Glutamatergic neuron (in vitro differentiated cells): ENCODE data around the gene MKLN1. TPM values are rescaled to one million over a fixed set of nuclear protein-coding genes. Genes with fewer than 3 reads are reported as not detected.
"Not testable (repeated sequence)": the region's sequence is repeated elsewhere in the genome, so short reads cannot be mapped to it uniquely, and the experiment has no call there.

ENCODE experiments used
- DNase-seq: peaks from one replicate; pipeline ENCODE4 v3.0.0; 2022
- H3K27ac Mint-ChIP-seq: one replicate; pipeline ENCODE4 v1.8.0; 2020; ENCODE audit warnings: mild to moderate bottlenecking, mixed read lengths, inconsistent platforms; ENCODE audit not compliant: unreplicated experiment
- H3K27me3 Mint-ChIP-seq: one replicate; pipeline ENCODE4 v1.8.0; 2020; ENCODE audit warnings: mild to moderate bottlenecking, moderate library complexity, mixed read lengths, inconsistent platforms; ENCODE audit not compliant: unreplicated experiment
- H3K36me3 Mint-ChIP-seq: one replicate; pipeline ENCODE4 v1.8.0; 2020; ENCODE audit warnings: mild to moderate bottlenecking, mixed read lengths, inconsistent platforms; ENCODE audit not compliant: unreplicated experiment
- H3K4me1 Mint-ChIP-seq: one replicate; pipeline ENCODE4 v1.8.0; 2020; ENCODE audit warnings: mild to moderate bottlenecking, low read depth, mixed read lengths, inconsistent platforms; ENCODE audit not compliant: unreplicated experiment
- H3K4me3 Mint-ChIP-seq: one replicate; pipeline ENCODE4 v1.8.0; 2020; ENCODE audit warnings: mild to moderate bottlenecking, mixed read lengths, inconsistent platforms; ENCODE audit not compliant: unreplicated experiment
- H3K9me3 Mint-ChIP-seq: one replicate; pipeline ENCODE4 v1.8.0; 2020; ENCODE audit warnings: mild to moderate bottlenecking, moderate library complexity, mixed read lengths, inconsistent platforms; ENCODE audit not compliant: unreplicated experiment
- CTCF ChIP-seq: fragments of 200-600 bp; sonication (generic); IDR thresholded peaks from one replicate; pipeline ENCODE4 v1.5.0; 2021; ENCODE audit not compliant: partially characterized antibody, unreplicated experiment
- total RNA-seq: library from RNA; stranded (reverse); fragmentation: NEBNext Ultra II Directional; extraction: Animal tissue kit (Norgen Biotek cat#: 25700); gene quantifications from one replicate; pipeline ENCODE4 v1.2.1, GENCODE V29; 2021; ENCODE audit not compliant: unreplicated experiment

MKLN1 gene
- total RNA-seq, 1 donor from 2014 or later = 36.7 TPM

DNA sequence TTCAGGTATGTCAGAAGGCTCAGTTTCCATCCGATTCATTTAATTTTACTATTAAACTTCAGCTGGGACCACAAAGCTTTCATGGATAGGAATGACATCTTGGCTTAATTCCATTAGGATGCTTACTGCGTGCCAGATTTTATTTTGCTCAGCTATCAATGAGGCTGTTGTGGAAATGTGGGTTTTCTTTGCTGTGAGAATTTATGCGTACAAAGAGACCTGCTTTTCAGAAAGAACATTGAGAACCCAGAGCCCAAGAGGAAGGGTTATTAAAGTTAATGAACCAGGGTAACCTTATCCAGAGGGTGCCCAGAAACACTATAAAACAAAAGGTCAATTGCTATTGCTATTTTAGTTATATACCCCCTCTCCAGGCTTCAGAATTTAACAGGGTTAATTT is 98.3 kb downstream of the MKLN1 start:
- Mint-ChIP-seq H3K27ac (no peak overlapping the region), H3K9me3 (no peaks in the 10 kb centered on the region), H3K36me3 (no peaks in the 10 kb centered on the region), H3K4me1 (no peaks in the 10 kb centered on the region), H3K4me3 (no peak overlapping the region), H3K27me3 (no peaks in the 10 kb centered on the region)
- no peak for TF ChIP-seq CTCF
- DNase-seq = no peak

DNA sequence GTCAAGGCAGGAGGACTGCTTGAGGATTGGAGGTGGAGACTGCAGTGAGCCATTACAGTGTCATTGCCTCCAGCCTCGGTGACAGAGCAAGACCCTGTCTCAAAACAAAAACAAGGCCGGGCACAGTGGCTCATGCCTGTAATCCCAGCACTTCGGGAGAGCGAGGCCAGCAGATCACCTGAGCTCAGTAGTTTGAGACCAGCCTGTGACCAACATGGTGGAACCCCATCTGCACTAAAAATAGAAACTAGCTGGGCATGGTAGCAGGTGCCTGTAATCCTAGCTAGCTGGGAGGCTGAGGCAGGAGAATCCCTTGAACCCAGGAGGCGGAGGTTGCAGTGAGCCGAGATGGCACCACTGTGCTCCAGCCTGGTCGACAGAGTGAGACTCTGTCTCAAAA is 103.2 kb downstream of the MKLN1 start:
- not testable (repeated sequence) for H3K4me3 Mint-ChIP-seq, DNase-seq, H3K36me3 Mint-ChIP-seq

DNA sequence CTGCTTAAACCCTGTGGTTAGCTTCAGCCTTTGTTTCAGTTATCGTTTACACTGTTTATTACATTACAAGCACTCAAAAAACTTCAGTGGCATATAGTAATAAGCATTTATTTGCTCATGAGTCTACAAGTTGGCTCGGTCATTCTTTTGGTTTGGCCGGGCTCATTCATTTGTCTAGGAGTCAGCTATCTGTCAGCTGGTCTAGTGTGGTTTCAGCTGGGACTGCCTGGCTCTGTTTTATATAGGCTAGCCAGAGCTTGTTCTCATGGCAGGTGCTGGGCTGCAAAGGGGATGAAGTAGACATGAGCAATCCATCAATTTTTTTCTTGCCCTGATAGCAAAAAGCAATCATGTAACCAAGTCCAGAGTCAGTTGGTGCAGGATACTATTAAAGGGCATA is 103.6 kb downstream of the MKLN1 start:
- Mint-ChIP-seq H3K27me3 (no peaks in the 10 kb centered on the region), H3K9me3 (no peaks in the 10 kb centered on the region), H3K36me3 (no peaks in the 10 kb centered on the region), H3K4me1 (no peaks in the 10 kb centered on the region), H3K4me3 (no peak overlapping the region), H3K27ac (no peak overlapping the region)
- no peak for DNase-seq
- no peak for TF ChIP-seq CTCF

More for the DNA sequence above, 103.2 kb downstream of the MKLN1 start:
- H3K27me3 Mint-ChIP-seq, H3K9me3 Mint-ChIP-seq, H3K27ac Mint-ChIP-seq, H3K4me1 Mint-ChIP-seq: not testable (repeated sequence)

DNA sequence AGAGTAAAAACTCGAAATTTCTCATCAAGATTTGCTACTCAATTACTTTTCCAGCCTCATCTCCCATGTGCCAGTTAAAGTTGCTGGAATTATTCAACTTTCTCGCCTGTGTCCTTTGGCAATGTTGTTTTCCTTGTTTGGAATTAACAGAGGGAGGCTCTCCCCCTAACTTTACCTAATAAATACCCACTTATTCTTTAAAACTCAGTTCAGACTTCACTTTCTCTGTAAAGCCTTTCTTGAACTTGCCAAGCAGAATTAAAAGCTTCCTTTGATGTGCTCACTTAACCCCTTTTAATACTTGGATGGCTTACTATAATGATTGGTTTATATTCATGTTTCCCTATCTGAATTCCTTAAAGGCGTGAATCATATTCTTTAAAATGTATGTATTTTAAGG is 104.1 kb downstream of the MKLN1 start:
- H3K36me3 Mint-ChIP-seq = no peaks in the 10 kb centered on the region
- no peaks in the 10 kb centered on the region for H3K4me1 Mint-ChIP-seq
- no peak overlapping the region for H3K27ac Mint-ChIP-seq
- no peaks in the 10 kb centered on the region for H3K27me3 Mint-ChIP-seq
- TF ChIP-seq CTCF = no peak
- H3K4me3 Mint-ChIP-seq = no peak overlapping the region
- H3K9me3 Mint-ChIP-seq = no peaks in the 10 kb centered on the region
- no peak for DNase-seq

DNA sequence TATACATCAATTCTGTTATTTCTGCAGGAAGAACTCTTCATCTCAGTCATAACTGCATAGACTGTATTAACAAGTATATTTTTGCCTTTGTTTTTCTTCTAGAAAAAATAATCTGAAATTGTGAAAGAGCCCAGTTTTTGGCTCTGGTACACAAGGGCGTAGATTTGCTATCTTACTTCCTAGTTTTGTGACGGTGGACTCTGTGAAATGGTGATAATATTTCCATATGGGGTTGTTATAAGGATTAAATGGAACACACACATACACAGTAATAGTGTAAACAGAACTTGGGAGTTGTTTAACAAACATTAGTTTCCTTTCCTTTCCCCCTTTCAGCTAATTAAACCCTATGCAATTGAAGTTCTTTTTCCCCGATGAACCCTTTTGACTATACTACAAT is 108.7 kb downstream of the MKLN1 start:
- no peaks in the 10 kb centered on the region for H3K4me1 Mint-ChIP-seq
- H3K4me3 Mint-ChIP-seq = no peak overlapping the region
- no peak overlapping the region for H3K27ac Mint-ChIP-seq
- no peak for DNase-seq
- no peak for TF ChIP-seq CTCF
- H3K27me3 Mint-ChIP-seq = no peaks in the 10 kb centered on the region
- H3K36me3 Mint-ChIP-seq = peaks cover 8% of the 10 kb centered on the region
- H3K9me3 Mint-ChIP-seq = no peaks in the 10 kb centered on the region

- Mint-ChIP-seq H3K4me3 (no peak overlapping the region), H3K27me3 (no peaks in the 10 kb centered on the region), H3K36me3 (peaks cover 8% of the 10 kb centered on the region), H3K4me1 (no peaks in the 10 kb centered on the region), H3K27ac (no peak overlapping the region), H3K9me3 (peaks cover 1% of the 10 kb centered on the region)
- no peak for TF ChIP-seq CTCF
- DNase-seq = no peak
Measured at GRCh38 chr7:131438969-131439368, 111.3 kb downstream of the MKLN1 start.
